GM15510 (cell line): ENCODE measurements around the gene RGS11.

Experiments
- POLR2A ChIP-seq: IDR thresholded peaks from 3 replicates; pipeline ENCODE4 v1.6.1; 2011; ENCODE audit warnings: borderline replicate concordance; ENCODE audit not compliant: insufficient read length; ENCODE audit errors: extremely low read depth

Gene RGS11

DNA sequence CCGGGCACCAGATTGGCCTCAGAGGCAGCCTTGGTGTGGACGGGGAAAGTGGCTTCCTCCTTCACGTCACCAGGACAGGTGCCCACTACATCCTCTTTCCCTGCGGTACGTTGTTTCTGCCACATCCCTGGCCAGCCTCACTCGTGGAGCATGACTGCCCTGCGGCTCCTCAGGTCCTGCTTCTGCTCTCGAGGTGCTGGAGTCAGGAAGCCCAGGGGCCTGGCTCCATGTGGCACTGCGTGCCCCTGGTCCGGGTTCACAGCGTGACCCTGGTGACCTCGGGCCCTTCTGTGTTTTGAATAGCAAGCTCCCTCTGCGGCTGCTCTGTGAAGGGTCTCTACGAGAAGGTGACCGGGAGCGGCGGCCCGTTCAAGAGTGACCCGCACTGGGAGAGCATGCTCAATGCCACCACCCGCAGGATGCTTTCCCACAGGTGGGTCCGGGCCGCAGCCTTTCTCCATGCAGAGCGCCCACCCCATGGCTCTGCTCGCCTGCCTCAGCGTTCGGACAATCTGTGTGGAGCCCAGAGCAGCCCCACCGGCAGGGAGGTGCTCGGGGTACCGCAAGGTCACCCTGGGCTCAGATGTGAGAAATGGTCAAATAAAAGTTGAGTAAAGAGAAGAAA is 13.5 kb downstream of the RGS11 start:
- no peak for TF ChIP-seq POLR2A

DNA sequence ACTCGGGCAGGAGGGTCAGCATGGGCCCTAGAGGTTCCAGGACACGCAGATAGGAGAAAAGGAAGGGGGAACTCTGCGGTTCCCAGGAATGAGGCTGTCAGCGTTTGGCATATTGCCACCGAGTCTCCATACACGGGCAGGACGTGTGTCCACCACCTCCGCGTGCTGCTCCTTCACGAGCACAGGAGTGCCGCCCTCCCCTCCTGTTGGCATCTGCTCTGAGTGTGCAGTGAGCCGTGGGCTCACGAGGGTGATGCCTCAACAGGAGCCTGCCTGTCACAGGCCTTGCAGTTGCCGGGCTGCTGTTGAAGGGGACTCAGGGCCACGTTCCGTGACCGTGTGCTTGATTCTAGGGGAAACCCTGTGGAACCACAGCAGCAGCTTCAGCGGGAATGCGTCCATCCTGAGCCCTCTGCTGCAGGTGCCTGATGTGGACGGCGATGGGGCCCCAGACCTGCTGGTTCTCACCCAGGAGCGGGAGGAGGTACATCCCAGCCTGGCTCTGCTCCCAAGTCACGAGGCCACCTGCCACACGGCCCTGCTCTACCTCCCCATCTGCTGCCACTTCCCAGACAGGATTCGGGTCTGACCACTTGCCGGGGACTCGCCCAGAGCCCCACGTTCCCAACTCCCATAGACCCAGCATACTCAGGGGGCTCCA is 14.6 kb downstream of the RGS11 start:
- TF ChIP-seq POLR2A: no peak

GRCh38 chr16:260326-260725 is 15.4 kb downstream of the RGS11 start:
- TF ChIP-seq POLR2A: no peak

- TF ChIP-seq POLR2A: no peak
Measured at GRCh38 chr16:259814-260253, 15.9 kb downstream of the RGS11 start.

GRCh38 chr16:259226-259625 is 16.5 kb downstream of the RGS11 start:
- no peak for TF ChIP-seq POLR2A

DNA sequence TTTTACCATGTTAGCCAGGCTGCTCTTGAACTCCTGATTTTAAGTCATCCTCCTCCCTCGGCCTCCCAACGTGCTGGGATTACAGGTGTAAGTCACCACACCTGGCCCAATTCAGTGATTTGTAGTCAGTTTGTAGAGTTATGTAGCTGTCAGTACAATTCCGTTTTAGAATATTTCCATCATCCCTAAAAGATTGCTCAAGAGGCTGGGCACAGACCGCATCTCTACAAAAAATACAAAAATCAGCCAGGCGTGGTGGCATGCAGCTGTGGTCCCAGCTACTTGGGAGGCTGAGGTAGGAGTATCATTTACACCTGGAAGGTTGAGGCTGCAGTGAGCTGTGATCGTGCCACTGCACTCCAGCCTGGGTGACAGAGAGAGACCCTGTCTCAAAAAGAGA is 20.6 kb downstream of the RGS11 start:
- TF ChIP-seq POLR2A: no peak

- TF ChIP-seq POLR2A: no peak
Measured at GRCh38 chr16:254461-254860, 21.3 kb downstream of the RGS11 start.

- no peak for TF ChIP-seq POLR2A
Measured at GRCh38 chr16:253833-254232, 21.9 kb downstream of the RGS11 start.

GRCh38 chr16:252366-253337 is 23.1 kb downstream of the RGS11 start:
- no peak for TF ChIP-seq POLR2A

DNA sequence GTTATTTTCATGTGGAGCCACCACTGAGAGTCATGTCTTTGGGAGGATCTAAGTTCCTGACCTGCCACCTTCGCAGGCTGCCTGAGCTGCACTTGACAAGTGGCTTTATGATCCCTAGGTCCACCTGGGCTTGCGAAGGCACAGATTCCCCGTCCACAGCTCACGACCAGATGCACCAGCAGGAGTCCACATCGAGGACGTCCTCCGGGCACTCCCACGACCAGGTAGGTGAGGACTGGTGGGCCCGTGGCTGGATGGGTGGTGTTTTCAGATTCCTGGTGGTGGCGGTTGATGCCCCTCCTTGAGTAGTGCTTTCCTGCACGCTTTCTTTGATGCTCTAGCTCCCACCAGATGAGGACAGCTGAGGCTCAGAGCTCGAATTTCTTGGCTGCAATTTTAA is 26.3 kb downstream of the RGS11 start:
- no peak for TF ChIP-seq POLR2A

- no peak for TF ChIP-seq POLR2A
Measured at GRCh38 chr16:247027-247426, 28.7 kb downstream of the RGS11 start.

- no peak for TF ChIP-seq POLR2A
Measured at GRCh38 chr16:245105-245504, 30.6 kb downstream of the RGS11 start.

DNA sequence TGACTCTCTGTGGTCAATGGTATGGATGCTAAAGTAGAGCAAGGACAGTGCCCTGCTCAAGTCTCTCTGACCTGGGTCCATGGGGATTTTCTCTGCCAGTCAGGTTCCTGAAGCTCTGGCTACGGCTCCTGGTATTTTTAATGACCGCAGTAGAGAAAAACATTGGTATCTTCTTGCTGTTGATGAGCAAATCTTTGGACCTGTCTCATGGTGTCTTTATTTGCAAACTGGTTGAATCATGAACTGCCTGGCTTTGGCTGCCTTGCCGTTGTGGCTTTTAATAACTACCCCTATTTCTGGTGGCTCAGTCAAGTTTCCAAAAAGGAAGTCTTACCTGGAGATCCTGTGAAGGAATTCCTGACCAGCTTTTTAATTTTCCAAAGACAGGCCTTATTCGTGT is 32.4 kb downstream of the RGS11 start:
- TF ChIP-seq POLR2A: no peak

- no peak for TF ChIP-seq POLR2A
Measured at GRCh38 chr16:242281-242680, 33.5 kb downstream of the RGS11 start.

- no peak for TF ChIP-seq POLR2A
Measured at GRCh38 chr16:240559-240958, 35.2 kb downstream of the RGS11 start.
